Adipocyte (in vitro differentiated cells): ENCODE data around the gene MSH3.

ENCODE experiments used
- DNase-seq: peaks from one replicate; pipeline ENCODE4 v3.0.0-alpha.2; 2015; ENCODE audit warnings: low read depth
- H3K27me3 ChIP-seq: replicated peaks from 2 replicates; pipeline ENCODE4 v1.7.0; 2013; ENCODE audit warnings: mild to moderate bottlenecking, low read length, moderate library complexity; ENCODE audit not compliant: control insufficient read depth, insufficient read depth
- H3K36me3 ChIP-seq: 2 replicates; pipeline ENCODE4 v1.7.0; 2013; ENCODE audit warnings: low read length, mild to moderate bottlenecking, moderate library complexity; ENCODE audit not compliant: control insufficient read depth, insufficient read depth, severe bottlenecking
- H3K4me1 ChIP-seq: 2 replicates; pipeline ENCODE4 v1.7.0; 2013; ENCODE audit warnings: mild to moderate bottlenecking, low read length, moderate library complexity; ENCODE audit not compliant: control insufficient read depth, insufficient read depth
- H3K4me3 ChIP-seq: 2 replicates; pipeline ENCODE4 v1.7.0; 2013; ENCODE audit warnings: mild to moderate bottlenecking, low read length, moderate library complexity
- H3K9ac ChIP-seq: 2 replicates; pipeline ENCODE4 v1.7.0; 2013; ENCODE audit warnings: mild to moderate bottlenecking, low read length, moderate library complexity
- H3K9me3 ChIP-seq: 2 replicates; pipeline ENCODE4 v1.7.0; 2013; ENCODE audit warnings: mild to moderate bottlenecking, low read length, moderate library complexity; ENCODE audit not compliant: control insufficient read depth

The MSH3 gene

DNA sequence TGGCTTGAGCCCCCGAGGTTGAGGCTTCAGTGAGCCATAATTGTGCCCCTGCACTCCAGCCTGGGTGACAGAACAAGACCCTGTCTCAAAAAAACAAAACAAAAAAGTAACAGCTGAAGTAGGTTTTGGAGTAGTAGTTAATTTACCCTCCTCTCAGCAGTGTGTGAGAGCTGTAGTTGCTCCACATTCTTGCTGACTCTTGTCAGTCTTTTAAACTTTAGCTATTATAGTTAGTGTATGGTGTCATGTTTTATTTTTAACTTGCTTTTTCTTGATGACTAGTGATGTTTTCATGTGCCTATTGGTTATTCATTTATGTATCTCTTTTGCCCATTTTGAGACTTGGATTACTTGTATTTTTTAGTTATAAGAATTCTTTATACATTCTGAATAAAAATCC, 53.2 kb downstream of the MSH3 start:
- Histone ChIP-seq H3K9me3 (no peaks in the 10 kb centered on the region), H3K9ac (no peak overlapping the region), H3K4me3 (no peak overlapping the region), H3K36me3 (peaks cover 4% of the 10 kb centered on the region), H3K27me3 (no peaks in the 10 kb centered on the region), H3K4me1 (peaks cover 6% of the 10 kb centered on the region)
- peak; percentile 50 for DNase-seq

DNA sequence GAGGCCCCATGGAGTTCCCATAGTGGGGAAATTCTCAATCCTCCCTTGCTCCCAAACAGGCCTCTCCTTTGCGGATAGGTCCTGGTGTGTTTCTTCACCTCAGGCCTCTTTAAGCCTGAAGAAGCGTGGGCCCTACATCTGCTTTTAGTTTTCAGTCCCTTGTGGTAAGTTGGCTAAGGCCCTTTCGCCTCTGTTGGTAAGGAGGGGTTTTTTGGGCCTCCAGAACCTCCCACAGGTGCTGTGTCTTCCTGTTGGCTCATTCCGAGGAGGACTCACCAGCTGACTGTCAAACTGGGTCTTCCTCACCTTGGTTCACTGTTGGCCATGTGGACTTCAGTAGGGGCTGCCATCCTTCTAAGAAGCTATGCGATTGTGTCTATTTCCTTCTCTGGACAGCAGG, 56.8 kb downstream of the MSH3 start:
- Histone ChIP-seq H3K9me3 (no peaks in the 10 kb centered on the region), H3K4me3 (no peak overlapping the region), H3K4me1 (peaks cover 6% of the 10 kb centered on the region), H3K36me3 (peaks cover 4% of the 10 kb centered on the region), H3K9ac (no peak overlapping the region), H3K27me3 (no peaks in the 10 kb centered on the region)
- DNase-seq = no peak

DNA sequence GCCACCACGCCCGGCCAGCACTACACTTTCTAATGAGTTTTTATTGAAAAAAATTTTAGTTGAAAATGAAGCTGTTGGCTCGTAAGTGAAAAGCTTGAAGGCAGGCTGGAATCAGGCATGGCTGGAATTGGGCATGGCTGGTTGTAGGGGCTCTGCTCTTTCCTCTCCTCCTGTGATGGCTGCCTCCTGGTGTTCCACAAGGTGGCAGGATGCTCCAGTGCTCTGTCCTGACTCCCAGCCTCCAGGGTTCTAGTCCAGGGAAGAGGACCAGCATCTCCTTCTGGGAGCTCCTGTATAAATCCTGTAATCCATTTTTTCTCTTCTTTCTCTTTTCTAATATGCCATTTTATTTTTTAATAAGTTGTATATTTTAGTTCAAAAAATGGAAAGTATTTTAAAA, 57.5 kb downstream of the MSH3 start:
- H3K4me3 ChIP-seq = no peak overlapping the region
- no peak overlapping the region for H3K9ac ChIP-seq
- DNase-seq = no peak
- no peaks in the 10 kb centered on the region for H3K9me3 ChIP-seq
- peaks cover 6% of the 10 kb centered on the region for H3K4me1 ChIP-seq
- H3K27me3 ChIP-seq = no peaks in the 10 kb centered on the region
- peaks cover 8% of the 10 kb centered on the region for H3K36me3 ChIP-seq

DNA sequence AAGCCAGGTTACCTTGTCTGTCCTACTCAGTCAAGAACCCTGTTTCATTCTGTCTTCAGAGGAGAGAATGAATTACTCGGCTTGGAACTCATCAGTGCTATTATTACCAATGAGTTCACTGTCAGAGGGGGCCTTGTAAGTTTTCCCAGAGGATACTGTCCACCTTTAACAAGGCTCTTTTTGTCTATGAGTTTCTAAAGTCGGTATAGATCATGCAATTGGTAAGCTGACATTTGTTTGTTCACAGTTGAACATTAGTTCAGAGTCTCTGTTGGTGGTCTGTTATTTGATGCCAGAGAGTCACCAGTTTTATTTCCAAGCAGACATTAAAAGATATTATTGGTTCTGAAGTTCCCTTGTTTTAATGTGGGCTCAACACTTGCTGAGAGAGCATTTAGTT, 58.5 kb downstream of the MSH3 start:
- H3K9me3 ChIP-seq = no peaks in the 10 kb centered on the region
- DNase-seq = no peak
- H3K4me1 ChIP-seq = peaks cover 1% of the 10 kb centered on the region
- H3K27me3 ChIP-seq = no peaks in the 10 kb centered on the region
- H3K36me3 ChIP-seq = peaks cover 8% of the 10 kb centered on the region
- H3K9ac ChIP-seq = no peak overlapping the region
- H3K4me3 ChIP-seq = no peak overlapping the region

DNA sequence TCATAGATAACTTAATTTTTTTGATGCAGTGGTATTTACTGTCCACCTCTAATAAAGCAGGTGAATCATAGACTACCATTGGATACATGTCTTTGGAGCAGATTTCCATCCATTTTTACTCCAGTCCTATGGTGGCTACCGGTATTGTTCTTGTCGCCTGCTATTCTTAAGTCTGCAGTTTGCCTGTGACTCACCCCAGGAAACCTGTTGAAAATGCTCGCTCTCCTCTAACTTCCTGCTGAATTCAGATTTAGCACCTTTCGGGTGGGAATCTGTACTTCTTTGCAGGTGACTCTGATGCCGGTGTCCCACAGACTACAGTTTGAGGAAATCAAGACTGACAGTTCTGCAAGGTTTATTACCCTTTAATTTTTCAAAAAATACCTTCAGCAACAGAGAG, 59.2 kb downstream of the MSH3 start:
- DNase-seq = no peak
- Histone ChIP-seq H3K9ac (no peak overlapping the region), H3K27me3 (no peaks in the 10 kb centered on the region), H3K4me3 (no peak overlapping the region), H3K36me3 (peaks cover 8% of the 10 kb centered on the region), H3K9me3 (no peaks in the 10 kb centered on the region), H3K4me1 (no peaks in the 10 kb centered on the region)

DNA sequence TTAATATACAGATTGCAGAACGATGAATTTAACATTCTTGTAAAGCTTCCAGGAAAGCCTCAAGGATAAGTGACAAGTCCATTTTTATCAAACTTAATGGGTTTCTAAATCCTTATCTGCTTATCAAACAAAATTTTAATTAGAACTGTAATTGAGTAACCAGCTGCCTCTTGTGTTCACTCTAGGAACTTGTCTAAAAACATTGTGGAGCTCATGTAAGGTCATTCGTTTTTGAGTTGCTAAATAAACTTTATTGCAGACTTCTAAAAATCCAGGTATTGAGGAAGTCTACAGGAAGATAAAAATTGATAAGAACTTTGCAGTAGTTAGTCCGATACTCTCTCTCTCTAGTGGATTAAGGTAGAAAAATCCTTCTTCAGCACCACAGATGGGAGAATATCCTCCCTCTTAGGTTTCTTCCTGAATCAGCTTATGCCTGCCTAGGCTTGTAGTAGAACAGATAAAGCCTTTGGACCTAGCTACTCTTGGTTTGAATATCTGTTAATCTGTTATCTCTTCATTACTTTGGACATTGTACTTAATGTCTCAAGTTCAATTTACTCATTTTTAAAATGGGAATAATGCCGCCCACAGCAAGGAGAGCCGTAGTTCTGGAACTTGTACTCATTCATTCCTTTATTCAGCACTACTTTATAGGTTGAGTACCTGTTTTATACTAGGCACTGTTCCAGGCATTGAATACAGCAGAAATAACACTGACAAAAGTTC, 60.3 kb downstream of the MSH3 start:
- Histone ChIP-seq H3K27me3 (no peaks in the 10 kb centered on the region), H3K4me1 (no peaks in the 10 kb centered on the region), H3K9me3 (no peaks in the 10 kb centered on the region), H3K9ac (no peak overlapping the region), H3K4me3 (no peak overlapping the region), H3K36me3 (peaks cover 8% of the 10 kb centered on the region)
- no peak for DNase-seq

DNA sequence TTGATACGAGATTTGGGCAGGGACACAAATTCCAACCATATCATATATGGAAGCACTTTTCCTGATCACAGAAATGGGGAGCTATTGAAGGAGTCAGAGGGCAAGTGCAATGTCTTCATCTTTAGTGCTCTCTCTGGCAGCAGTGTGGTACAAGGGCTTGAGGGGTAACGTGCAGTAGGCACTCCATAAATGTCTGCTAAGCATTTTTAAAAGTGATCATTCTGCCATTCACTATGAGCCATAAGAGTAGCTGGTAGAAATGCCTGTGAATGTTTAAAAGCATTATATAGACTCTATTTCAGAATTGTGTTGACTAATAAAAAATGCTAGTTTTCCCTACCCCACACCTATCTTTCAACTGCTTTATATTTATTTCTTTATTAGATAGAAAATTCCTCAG, 61.4 kb downstream of the MSH3 start:
- peaks cover 12% of the 10 kb centered on the region for H3K36me3 ChIP-seq
- H3K9me3 ChIP-seq = peaks cover 7% of the 10 kb centered on the region
- H3K4me1 ChIP-seq = no peaks in the 10 kb centered on the region
- no peak for DNase-seq
- no peak overlapping the region for H3K4me3 ChIP-seq
- H3K9ac ChIP-seq = no peak overlapping the region
- no peaks in the 10 kb centered on the region for H3K27me3 ChIP-seq

DNA sequence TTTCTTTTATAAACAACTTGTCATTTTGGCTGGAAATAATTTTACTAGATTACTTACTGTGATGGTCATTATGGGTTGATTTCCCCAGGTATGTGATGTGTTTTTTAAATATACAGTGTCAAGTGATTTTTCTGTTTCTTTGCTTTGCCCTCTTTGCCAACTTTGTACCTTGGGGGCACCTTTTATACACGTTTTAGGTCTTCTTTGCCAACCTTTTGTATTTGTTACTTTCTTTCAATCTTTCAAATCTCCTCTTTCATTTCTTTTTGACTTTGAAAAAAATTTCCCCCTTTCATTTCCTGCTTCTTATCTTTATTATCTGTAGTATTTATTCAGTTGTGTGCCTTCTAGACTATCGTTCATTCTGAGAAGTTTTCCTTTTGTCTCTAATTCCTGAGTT, 65.7 kb downstream of the MSH3 start:
- Histone ChIP-seq H3K9ac (no peak overlapping the region), H3K27me3 (no peaks in the 10 kb centered on the region), H3K9me3 (peaks cover 7% of the 10 kb centered on the region), H3K36me3 (peaks cover 12% of the 10 kb centered on the region), H3K4me1 (no peaks in the 10 kb centered on the region), H3K4me3 (no peak overlapping the region)
- no peak for DNase-seq

DNA sequence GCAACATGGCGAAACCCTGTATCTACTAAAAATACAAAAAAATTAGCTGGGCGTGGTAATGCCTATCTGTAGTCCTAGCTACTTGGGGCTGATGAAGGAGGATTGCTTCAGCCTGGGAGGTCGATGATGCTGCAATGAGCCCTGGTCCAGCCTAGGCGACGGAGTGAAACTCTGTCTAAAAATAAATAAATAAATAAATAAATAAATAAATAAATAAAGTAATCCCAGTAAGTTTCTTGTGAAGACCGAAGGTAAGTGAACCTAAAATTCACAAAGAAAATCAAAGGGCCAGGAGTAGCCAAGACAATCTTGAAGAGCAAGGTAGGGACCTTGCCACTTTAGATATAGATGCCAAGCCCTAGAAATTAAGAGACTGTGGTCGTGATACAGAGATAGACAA, 68.5 kb downstream of the MSH3 start:
- no peaks in the 10 kb centered on the region for H3K27me3 ChIP-seq
- DNase-seq = no peak
- H3K4me3 ChIP-seq = no peak overlapping the region
- H3K36me3 ChIP-seq = peaks cover 35% of the 10 kb centered on the region
- H3K4me1 ChIP-seq = no peaks in the 10 kb centered on the region
- H3K9ac ChIP-seq = no peak overlapping the region
- H3K9me3 ChIP-seq = peaks cover 7% of the 10 kb centered on the region

DNA sequence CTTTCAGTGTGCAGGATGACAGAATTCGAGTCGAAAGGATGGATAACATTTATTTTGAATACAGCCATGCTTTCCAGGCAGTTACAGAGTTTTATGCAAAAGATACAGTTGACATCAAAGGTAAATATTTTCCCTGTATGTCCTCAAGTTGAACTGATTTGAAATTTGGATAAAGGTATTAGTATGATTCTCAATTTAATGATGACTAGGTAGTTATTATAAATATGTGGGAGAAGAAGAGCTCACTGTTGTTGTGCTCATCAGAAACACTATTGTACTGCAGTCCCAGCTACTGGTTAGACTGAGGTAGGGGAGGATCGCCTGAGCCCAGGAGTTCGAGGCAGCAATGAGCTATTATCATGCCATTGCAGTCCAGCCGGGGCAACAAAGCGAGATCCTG, 71.0 kb downstream of the MSH3 start:
- no peaks in the 10 kb centered on the region for H3K4me1 ChIP-seq
- DNase-seq = no peak
- no peak overlapping the region for H3K4me3 ChIP-seq
- H3K9ac ChIP-seq = no peak overlapping the region
- no peaks in the 10 kb centered on the region for H3K27me3 ChIP-seq
- H3K36me3 ChIP-seq = peaks cover 46% of the 10 kb centered on the region
- peaks cover under 1% of the 10 kb centered on the region for H3K9me3 ChIP-seq

DNA sequence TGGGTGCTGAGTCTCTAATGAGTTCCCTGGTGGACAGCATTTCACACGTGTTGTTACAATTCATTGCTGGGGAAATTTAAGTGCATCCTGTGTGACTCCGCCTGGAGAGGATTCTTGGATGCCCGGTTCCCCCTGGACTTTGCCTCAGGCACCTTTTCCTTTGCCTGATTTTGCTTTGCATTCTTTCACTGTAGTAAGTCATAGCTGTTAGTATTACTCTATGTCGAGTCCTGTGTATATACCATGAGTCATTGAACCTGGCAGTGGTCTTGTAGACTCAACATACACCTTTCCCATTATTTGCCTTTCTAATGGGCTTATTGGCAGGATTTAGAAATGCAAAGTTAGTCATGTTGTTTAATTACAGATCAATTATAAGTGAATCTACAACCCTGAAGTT, 82.3 kb downstream of the MSH3 start:
- Histone ChIP-seq H3K4me3 (no peak overlapping the region), H3K9me3 (no peaks in the 10 kb centered on the region), H3K36me3 (peaks cover 25% of the 10 kb centered on the region), H3K4me1 (no peaks in the 10 kb centered on the region), H3K9ac (no peak overlapping the region), H3K27me3 (no peaks in the 10 kb centered on the region)
- DNase-seq = peak; percentile 18

DNA sequence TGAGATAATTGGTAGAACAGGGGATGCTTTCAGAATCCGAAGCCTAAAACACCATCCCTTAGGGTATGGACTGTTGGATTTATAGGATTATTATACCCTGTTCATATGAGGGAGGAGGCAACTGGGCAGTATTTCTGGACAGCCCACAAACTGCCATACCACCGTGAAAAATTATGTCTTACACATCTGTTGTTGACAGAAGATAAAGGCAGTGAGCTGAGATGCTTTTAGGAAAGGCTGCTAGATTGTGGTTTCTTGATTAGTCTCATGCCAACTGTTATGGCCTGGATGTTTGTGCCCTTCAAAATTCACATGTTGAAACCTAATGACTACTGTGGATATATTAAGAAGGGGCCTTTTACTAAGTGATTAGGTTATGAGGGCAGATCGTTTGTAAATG, 84.0 kb downstream of the MSH3 start:
- no peaks in the 10 kb centered on the region for H3K9me3 ChIP-seq
- no peak overlapping the region for H3K4me3 ChIP-seq
- peaks cover 32% of the 10 kb centered on the region for H3K36me3 ChIP-seq
- H3K27me3 ChIP-seq = no peaks in the 10 kb centered on the region
- no peak overlapping the region for H3K9ac ChIP-seq
- H3K4me1 ChIP-seq = no peaks in the 10 kb centered on the region
- DNase-seq = no peak
